DMS53 treated with DMSO at 0.1 percent for 48 hours (cell line): ENCODE measurements around the gene RBP3.
"Not testable (repeated sequence)": the region's sequence is repeated elsewhere in the genome, so short reads cannot be mapped to it uniquely, and the experiment has no call there.

Source experiments
- DNase-seq: peaks from one replicate; lab custom pipeline; 2025; ENCODE audit not compliant: unreplicated experiment; lab: John Stamatoyannopoulos, UW

RBP3 gene

DNA sequence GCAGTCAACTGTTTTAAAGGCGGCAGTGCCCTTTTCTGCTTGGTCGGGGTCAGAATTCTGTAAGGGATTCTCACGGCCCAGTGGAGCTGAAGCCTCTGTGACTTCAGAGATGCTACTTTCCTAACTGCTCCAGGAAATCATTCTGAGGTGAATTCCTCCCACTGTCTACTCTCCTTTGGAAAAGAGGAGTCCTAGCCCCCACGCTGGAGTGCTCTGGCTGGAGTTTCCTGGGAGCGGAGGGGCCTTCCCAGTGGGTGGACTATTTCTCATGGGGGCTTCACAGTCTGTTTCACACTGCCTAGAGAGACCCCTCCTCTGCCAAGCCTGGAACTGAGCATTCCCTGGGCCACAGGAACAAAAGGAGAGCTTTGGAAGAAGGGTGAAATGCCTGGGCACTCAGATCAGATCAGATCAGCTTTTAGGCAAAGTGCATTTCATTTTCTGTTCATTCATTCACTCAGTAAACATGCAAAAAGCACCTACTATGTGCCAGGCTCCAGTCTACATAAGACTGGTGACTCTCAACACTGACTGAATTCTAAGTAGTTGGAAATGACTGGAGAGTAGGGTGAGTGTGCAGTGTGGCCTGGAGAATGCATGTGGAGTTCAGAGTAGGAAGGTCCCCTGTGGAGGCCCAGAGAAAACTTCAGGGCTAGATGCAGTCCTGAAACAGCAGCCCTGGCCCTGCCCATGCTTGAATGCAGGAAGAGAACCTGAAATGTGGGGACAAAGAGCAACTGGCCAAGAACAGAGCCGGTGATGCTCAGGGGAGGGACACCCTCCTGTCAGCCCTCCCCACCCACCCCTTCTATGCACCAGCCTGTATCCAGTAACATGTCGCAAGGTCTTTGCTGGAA is 23.7 kb downstream of the RBP3 start:
- DNase-seq = no peak

DNA sequence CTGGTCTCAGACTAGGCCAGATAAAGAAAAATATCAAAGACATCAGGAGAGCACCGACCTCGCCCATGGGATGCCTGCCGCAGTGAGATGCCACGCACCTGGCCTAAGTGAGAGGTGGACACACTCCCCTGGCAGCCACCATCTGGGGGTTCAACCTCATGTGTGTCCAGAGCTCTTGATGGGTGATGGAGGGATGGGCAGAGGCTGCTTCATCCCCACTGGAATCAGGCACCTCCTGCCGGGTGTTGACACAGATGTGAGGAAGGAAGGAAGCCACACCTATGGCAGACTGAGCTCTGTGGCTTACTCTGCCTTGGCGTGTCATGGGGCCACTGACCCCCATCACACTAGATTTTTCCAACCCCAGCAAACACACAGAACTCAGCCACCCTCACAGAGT is 24.6 kb downstream of the RBP3 start:
- no peak for DNase-seq

GRCh38 chr10:47374611-47375536 is 26.7 kb downstream of the RBP3 start:
- DNase-seq = no peak

GRCh38 chr10:47376522-47377220 is 28.5 kb downstream of the RBP3 start:
- no peak for DNase-seq

- no peak for DNase-seq
These were observed 30.0 kb downstream of the RBP3 start for GRCh38 chr10:47378183-47378510.

GRCh38 chr10:47378606-47379444 is 30.7 kb downstream of the RBP3 start:
- DNase-seq = no peak

DNA sequence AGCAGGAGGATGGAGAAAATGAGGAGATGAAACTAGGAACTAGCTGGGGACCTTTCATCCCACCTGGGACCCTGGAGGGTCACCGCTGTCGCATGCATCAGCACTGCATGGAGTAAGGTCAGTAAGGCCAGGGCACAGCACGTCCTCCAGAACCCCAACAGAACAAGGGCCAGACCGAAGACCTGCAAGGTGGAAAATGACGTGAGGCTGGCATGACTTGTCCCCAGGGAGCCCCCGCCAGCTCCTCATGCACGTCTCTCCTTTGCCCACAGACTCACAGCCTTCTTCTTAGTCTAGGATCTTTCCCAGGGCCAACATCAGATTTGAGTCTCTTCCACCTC is 31.3 kb downstream of the RBP3 start:
- no peak for DNase-seq

GRCh38 chr10:47379901-47380300 is 31.7 kb downstream of the RBP3 start:
- no peak for DNase-seq

GRCh38 chr10:47380341-47381102 is 32.4 kb downstream of the RBP3 start:
- no peak for DNase-seq

- DNase-seq = no peak
These were observed 32.9 kb downstream of the RBP3 start for GRCh38 chr10:47381103-47381395.

- DNase-seq = peak; percentile 17
These were observed 33.5 kb downstream of the RBP3 start for GRCh38 chr10:47381427-47382379.

DNA sequence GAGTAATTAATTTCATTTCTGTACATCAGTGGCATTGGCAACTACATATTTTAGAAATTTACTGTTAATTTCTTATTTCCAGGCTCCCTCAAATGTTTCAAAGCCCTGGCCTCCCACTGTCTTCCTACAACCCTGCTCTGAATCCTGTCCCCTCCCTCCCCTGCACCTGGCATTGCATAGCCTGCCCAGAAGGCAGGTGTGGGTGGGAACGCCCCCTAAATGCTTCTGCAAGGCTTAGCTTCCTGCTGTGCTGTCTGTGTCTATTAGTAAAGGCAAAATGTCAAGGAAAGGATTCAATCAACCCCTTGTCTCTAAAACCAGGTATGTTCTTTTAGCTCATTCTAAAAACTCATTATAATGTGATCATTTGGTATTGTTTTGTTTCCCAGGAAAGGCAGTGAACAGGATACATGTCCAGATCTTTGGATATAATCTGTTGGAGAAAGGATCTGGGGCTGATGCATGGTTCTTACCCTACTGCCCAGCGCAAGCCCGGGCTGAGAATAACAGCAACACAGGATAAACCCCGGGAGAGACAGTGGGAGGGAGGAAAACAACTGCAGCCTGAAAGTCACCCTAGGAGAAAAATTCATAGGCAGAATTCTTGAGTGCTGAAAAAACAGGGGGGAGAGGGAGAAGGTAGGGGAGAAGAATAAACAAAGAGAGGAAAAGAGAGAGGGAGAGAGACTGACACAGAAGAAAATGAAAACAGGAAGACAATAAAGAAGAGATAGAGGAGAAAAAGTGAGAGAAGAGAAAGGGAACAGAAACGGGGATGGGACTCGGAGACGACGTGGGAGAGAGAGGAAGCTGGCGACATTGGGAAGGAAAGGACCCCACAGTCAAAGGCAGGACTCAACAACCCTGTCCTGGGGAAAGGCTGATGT is 35.3 kb downstream of the RBP3 start:
- DNase-seq = peak; percentile 83

- DNase-seq = peak; percentile 88
These were observed 36.2 kb downstream of the RBP3 start, which contains the start of gene ZNF488 for GRCh38 chr10:47384148-47384921. ZNF488 (minus strand) TSS chr10:47384293; CDS start chr10:47368829, 15,464 bp downstream.

GRCh38 chr10:47386104-47386503 is 37.9 kb downstream of the RBP3 start:
- DNase-seq = not testable (repeated sequence)

DNA sequence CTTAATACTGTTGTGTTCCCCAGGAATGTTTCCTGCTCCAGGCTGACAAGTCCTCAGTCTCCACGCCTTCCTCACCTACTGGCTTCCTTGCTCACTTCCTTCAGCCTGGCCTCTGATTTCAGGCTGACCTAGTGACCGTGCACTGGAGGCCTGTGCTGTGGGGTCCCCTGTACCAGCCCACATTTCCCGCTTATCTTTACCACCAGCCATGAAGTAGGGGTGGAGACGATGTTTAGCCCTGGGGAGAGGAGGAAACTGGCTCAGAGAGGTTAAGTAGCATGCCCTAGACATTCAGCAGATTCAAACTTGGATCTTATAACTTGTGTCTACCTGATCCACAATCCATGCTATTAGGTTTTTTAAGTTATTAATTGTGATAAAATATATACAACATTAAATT is 40.7 kb downstream of the RBP3 start:
- DNase-seq = no peak

DNA sequence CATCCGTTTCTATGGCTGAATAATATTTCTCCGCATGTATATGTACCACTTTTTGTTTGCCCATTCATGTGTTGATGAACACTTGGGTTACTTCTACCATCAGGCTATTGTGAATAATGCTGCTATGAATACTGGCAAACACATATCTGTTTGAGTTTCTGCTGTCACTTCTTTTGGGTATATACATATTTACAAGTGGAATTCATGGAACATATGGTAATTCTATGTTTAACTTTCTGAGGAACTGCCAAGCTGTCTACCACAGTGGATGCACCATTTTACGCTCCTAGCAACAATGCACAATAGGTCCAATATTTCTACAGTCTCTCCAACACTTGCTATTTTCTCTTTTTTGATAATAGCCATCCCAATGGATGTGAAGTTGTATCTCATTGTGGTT is 41.5 kb downstream of the RBP3 start:
- DNase-seq = no peak

DNA sequence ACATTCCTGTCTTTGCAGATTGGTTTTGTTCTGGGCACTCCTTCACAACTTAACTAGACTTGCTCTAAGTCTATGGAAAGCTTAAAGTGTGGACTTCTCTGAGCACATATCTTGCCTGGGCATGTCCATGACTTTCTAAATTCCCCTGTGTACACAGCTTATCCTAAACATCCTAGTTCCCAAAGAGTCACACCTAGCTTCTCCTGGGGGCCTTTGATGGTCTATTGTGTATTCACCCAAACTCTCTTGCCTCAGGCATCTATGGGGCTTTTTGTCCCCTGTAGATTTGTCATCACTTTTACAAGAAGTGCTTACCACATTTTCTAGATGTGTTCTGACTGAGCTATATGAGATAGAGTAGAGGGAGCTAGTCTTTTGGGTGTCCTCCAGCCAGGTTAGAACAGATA is 48.2 kb downstream of the RBP3 start:
- no peak for DNase-seq
